HepG2 (cell line): Measurements from ENCODE around the gene SETD1A. TPM values are rescaled to one million over a fixed set of nuclear protein-coding genes. Genes with fewer than 3 reads are reported as not detected.
A peak's percentile ranks its signal among the peaks of the same experiment; 100 is the strongest.

Experiments
- ATF7 ChIP-seq, 2 experiments: fragments of 450-650 bp in 1 of 2; sonication (generic) in 1 of 2; formaldehyde crosslinking in 1 of 2; IDR thresholded peaks; 2 replicates each; pipeline versions ENCODE4 v1.4.0 to v1.6.1; 2016 to 2020; ENCODE audit warnings: antibody characterized with exemption in 1 of 2, mild to moderate bottlenecking in 1 of 2, missing genetic modification reagents in 1 of 2
- ATRX ChIP-seq: sonication (generic); formaldehyde crosslinking; IDR thresholded peaks from 2 replicates; pipeline ENCODE4 v1.4.0; 2020; ENCODE audit warnings: missing genetic modification reagents, borderline replicate concordance
- BCLAF1 ChIP-seq: fragments of 450-650 bp; IDR thresholded peaks from 2 replicates; pipeline ENCODE4 v1.6.1; 2017; ENCODE audit warnings: mild to moderate bottlenecking
- FOXA1 ChIP-seq, 2 experiments: fragments of 450-650 bp in 1 of 2; sonication (generic) in 1 of 2; formaldehyde crosslinking in 1 of 2; IDR thresholded peaks; 2 replicates each; pipeline versions ENCODE4 v1.4.0 to v1.6.1; 2016 to 2020; ENCODE audit warnings: missing genetic modification reagents in 1 of 2
- HNF1A ChIP-seq, 2 experiments: sonication (generic) in 1 of 2; formaldehyde crosslinking in 1 of 2; IDR thresholded peaks; 2 replicates each; pipeline versions ENCODE4 v1.4.0 to v1.6.1; 2016 to 2020; ENCODE audit warnings: borderline replicate concordance in 1 of 2, low read depth in 1 of 2, mild to moderate bottlenecking in 1 of 2, missing genetic modification reagents in 1 of 2
- HOXA3 ChIP-seq: sonication (generic); formaldehyde crosslinking; IDR thresholded peaks from 2 replicates; pipeline ENCODE4 v1.5.0; 2020; ENCODE audit warnings: missing genetic modification reagents
- SMAD9 ChIP-seq: sonication (generic); formaldehyde crosslinking; IDR thresholded peaks from 2 replicates; pipeline ENCODE4 v1.5.1; 2020; ENCODE audit warnings: mild to moderate bottlenecking, missing genetic modification reagents
- STAT5B ChIP-seq: sonication (generic); formaldehyde crosslinking; IDR thresholded peaks from 2 replicates; pipeline ENCODE4 v1.4.0; 2020; ENCODE audit warnings: missing genetic modification reagents
- TARDBP ChIP-seq: sonication (generic); formaldehyde crosslinking; IDR thresholded peaks from 2 replicates; pipeline ENCODE4 v1.8.0; 2022; ENCODE audit warnings: mild to moderate bottlenecking, missing genetic modification reagents
- ZBTB4 ChIP-seq: sonication (generic); formaldehyde crosslinking; IDR thresholded peaks from 2 replicates; pipeline ENCODE4 v1.4.0; 2020; ENCODE audit warnings: missing genetic modification reagents, mild to moderate bottlenecking, borderline replicate concordance
- ZNF512 ChIP-seq: sonication (generic); formaldehyde crosslinking; IDR thresholded peaks from 2 replicates; pipeline ENCODE4 v1.4.0; 2020; ENCODE audit warnings: mild to moderate bottlenecking, missing genetic modification reagents
- ZNF589 ChIP-seq: sonication (generic); formaldehyde crosslinking; conservative IDR thresholded peaks from 2 replicates; pipeline ENCODE4 v1.8.0; 2022; ENCODE audit warnings: mild to moderate bottlenecking, moderate library complexity, missing genetic modification reagents
- ZNF784 ChIP-seq: sonication (generic); formaldehyde crosslinking; IDR thresholded peaks from 2 replicates; pipeline ENCODE4 v1.5.1; 2020; ENCODE audit warnings: missing genetic modification reagents, mild to moderate bottlenecking, borderline replicate concordance
- polyA plus RNA-seq, 8 experiments: library from polyadenylated mRNA; depleted of rRNA in 3 of 8; stranded (reverse) in 7 of 8; unstranded in 1 of 8; fragments of >200 nt; fragmentation: Illumina TruSeq in 4 of 8; extraction: Trizol in 4 of 8; gene quantifications; 2 replicates each; pipeline versions ENCODE4 v1.2.1 to v1.2.3, GENCODE V29; 2011 to 2016; ENCODE audit warnings: low read depth in 4 of 8, missing spikeins in 1 of 8, mixed read lengths in 1 of 8; ENCODE audit not compliant: insufficient read depth in 1 of 8
- total RNA-seq, 5 experiments: library from RNA; depleted of rRNA; stranded (reverse); fragments of >200 nt; fragmentation: Illumina TruSeq; extraction: Trizol; gene quantifications; 2 replicates each; pipeline ENCODE4 v1.2.3, GENCODE V29; 2016; ENCODE audit warnings: low read depth in 1 of 5

Gene SETD1A
- total and polyA plus RNA-seq, 2 of the 13 experiments (the other 11 are each of a cell fraction or from before 2014, with no cell fraction given) = 3.8 to 5.6 TPM

GRCh38 chr16:30949650-30950515 is 7.7 kb upstream of the SETD1A start (continued):
- TF ChIP-seq ATRX (CRISPR knock-in tag) (no peak), TARDBP (CRISPR knock-in tag) (peak; percentile 90), ZNF589 (CRISPR knock-in tag) (peak; percentile 86; the same call in 1 of the 2 replicates), ZNF512 (no peak), BCLAF1 (no peak), ZBTB4 (CRISPR knock-in tag) (peak; percentile 84; the same call in 1 of the 2 replicates), STAT5B (peak; percentile 68; the same call in 1 of the 2 replicates), HOXA3 (CRISPR knock-in tag) (peak; percentile 86), ATF7 (IDR thresholded peaks at IDR 0.05) (no peak), ATF7 (CRISPR knock-in tag; IDR thresholded peaks at IDR 0.05) (peak; percentile 67), ZNF784 (CRISPR knock-in tag) (no peak), HNF1A (IDR thresholded peaks at IDR 0.05; ENCODE audit: low read depth) (no peak), HNF1A (CRISPR knock-in tag; IDR thresholded peaks at IDR 0.05; ENCODE audit: borderline replicate concordance) (peak; percentile 82; the same call in 1 of the 2 replicates), FOXA1 (IDR thresholded peaks at IDR 0.05) (no peak), FOXA1 (CRISPR knock-in tag; IDR thresholded peaks at IDR 0.05) (no peak; the same call in 1 of the 2 replicates), SMAD9 (no peak)
